Neural progenitor cell (in vitro differentiated cells): Measurements from ENCODE around the gene GRIK3. TPM values are rescaled to one million over a fixed set of nuclear protein-coding genes. Genes with fewer than 3 reads are reported as not detected.
A peak's percentile ranks its signal among the peaks of the same experiment; 100 is the strongest.

Source experiments
- DNase-seq: peaks from one replicate; pipeline ENCODE4 v3.0.0-alpha.2; 2016; ENCODE audit warnings: low spot score
- H2AFZ ChIP-seq: fragments of 200-600 bp; sonication (generic); replicated peaks from 2 replicates; pipeline ENCODE4 v1.6.1; 2016; ENCODE audit warnings: antibody characterized with exemption
- H3F3A ChIP-seq: fragments of 200-600 bp; sonication (generic); 2 replicates; pipeline ENCODE4 v1.6.1; 2016; ENCODE audit warnings: antibody characterized with exemption, low read depth
- H3K27ac ChIP-seq: fragments of 200-600 bp; sonication (generic); 2 replicates; pipeline ENCODE4 v1.5.1; 2016; ENCODE audit warnings: mild to moderate bottlenecking
- H3K27me3 ChIP-seq: fragments of 200-600 bp; sonication (generic); 2 replicates; pipeline ENCODE4 v1.6.1; 2016; ENCODE audit warnings: mild to moderate bottlenecking, moderate library complexity
- H3K36me3 ChIP-seq: fragments of 200-600 bp; sonication (generic); 2 replicates; pipeline ENCODE4 v1.5.1; 2016
- H3K4me1 ChIP-seq: fragments of 200-600 bp; sonication (generic); 2 replicates; pipeline ENCODE4 v1.6.1; 2016; ENCODE audit warnings: mixed run types
- H3K4me2 ChIP-seq: fragments of 200-600 bp; sonication (generic); 2 replicates; pipeline ENCODE4 v1.6.1; 2016
- H3K4me3 ChIP-seq: fragments of 200-600 bp; sonication (generic); 2 replicates; pipeline ENCODE4 v1.5.1; 2016
- H3K79me2 ChIP-seq: fragments of 200-600 bp; sonication (generic); 2 replicates; pipeline ENCODE4 v1.6.1; 2016; ENCODE audit warnings: low read depth
- H3K9ac ChIP-seq: fragments of 200-600 bp; sonication (generic); 2 replicates; pipeline ENCODE4 v1.6.1; 2016
- H3K9me3 ChIP-seq: fragments of 200-600 bp; sonication (generic); 2 replicates; pipeline ENCODE4 v1.5.1; 2016; ENCODE audit warnings: low read depth
- H4K20me1 ChIP-seq: fragments of 200-600 bp; sonication (generic); 2 replicates; pipeline ENCODE4 v1.6.1; 2016; ENCODE audit warnings: low read depth
- H3K27ac Mint-ChIP-seq: 3 replicates; pipeline ENCODE4 v1.8.0; 2021; ENCODE audit warnings: mixed read lengths
- H3K27me3 Mint-ChIP-seq: 2 replicates; pipeline ENCODE4 v1.8.0; 2022; ENCODE audit warnings: low read depth, mild to moderate bottlenecking, inconsistent platforms, moderate library complexity, mixed read lengths; ENCODE audit not compliant: insufficient read depth
- H3K36me3 Mint-ChIP-seq: 3 replicates; pipeline ENCODE4 v1.8.0; 2021; ENCODE audit warnings: mixed read lengths
- H3K4me1 Mint-ChIP-seq: 3 replicates; pipeline ENCODE4 v1.8.0; 2021; ENCODE audit warnings: mixed read lengths
- H3K4me3 Mint-ChIP-seq: 3 replicates; pipeline ENCODE4 v1.8.0; 2021; ENCODE audit warnings: mild to moderate bottlenecking, moderate library complexity, mixed read lengths
- H3K9me3 Mint-ChIP-seq: 3 replicates; pipeline ENCODE4 v1.8.0; 2020; ENCODE audit warnings: mixed read lengths
- EZH2 ChIP-seq: fragments of 200-600 bp; sonication (generic); IDR thresholded peaks from 2 replicates; pipeline ENCODE4 v1.6.1; 2017; ENCODE audit warnings: antibody characterized with exemption, mild to moderate bottlenecking, moderate library complexity
- EZH2phosphoT487 ChIP-seq: fragments of 200-600 bp; sonication (generic); IDR thresholded peaks from 2 replicates; pipeline ENCODE4 v1.6.1; 2017; ENCODE audit warnings: antibody characterized with exemption
- total RNA-seq: library from RNA; depleted of rRNA; stranded (reverse); fragments of >200 nt; gene quantifications from 2 replicates; pipeline ENCODE4 v1.2.3, GENCODE V29; 2015; ENCODE audit warnings: low replicate concordance
- TF ChIP-seq, protein P1 (sequence below): fragments of 200-600 bp; sonication (generic); IDR thresholded peaks from 2 replicates; pipeline ENCODE4 v1.5.1; 2017; ENCODE audit warnings: antibody characterized with exemption, mild to moderate bottlenecking

The GRIK3 gene
- total RNA-seq, 1 donor from 2014 or later, result 1.7 TPM

DNA sequence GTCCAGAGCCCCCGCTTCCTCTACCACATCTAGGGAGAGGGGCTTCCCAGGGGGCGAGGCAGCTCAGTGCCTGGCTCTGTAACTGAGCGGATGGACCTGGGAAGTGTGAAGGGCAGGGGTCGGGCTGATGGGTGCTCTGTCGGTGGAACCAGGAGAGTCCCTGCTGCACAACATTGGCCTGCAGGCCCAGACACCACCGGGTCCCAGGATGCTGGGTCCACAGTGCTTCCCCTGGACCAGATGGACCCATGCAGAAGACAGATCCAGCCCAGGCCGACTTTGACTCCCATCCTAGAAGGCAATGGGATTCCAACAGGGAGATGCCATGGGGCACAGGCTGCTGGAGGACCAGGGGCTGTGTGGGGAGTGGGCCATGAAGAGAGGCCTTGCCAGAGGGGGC is 212.9 kb downstream of the GRIK3 start:
- Mint-ChIP-seq H3K9me3 (no peaks in the 10 kb centered on the region), H3K36me3 (peaks cover 1% of the 10 kb centered on the region)
- H3K27ac ChIP-seq, result no peak overlapping the region

DNA sequence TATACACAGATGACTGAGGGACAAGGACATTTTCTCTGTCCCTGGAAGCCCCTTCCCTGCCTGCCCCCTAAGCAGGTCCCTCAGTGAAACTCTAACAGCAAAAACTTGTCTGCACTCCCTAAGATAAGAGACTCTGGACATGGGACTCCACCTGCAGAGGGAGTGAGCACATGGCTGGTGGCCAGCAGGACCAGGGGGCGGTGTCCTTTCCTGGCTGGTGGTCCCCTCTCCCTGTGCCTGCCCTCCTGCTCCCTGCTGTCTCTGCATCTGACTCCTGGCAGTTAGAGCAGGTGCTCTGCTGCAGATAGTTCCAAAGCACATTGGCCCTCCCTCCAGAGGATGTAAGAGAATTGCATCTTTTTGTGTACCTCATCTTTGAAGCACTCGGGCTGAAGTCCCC is 215.5 kb downstream of the GRIK3 start:
- TF ChIP-seq EZH2, result no peak
- no peak for TF ChIP-seq EZH2phosphoT487
- TF ChIP-seq, protein P1, sequence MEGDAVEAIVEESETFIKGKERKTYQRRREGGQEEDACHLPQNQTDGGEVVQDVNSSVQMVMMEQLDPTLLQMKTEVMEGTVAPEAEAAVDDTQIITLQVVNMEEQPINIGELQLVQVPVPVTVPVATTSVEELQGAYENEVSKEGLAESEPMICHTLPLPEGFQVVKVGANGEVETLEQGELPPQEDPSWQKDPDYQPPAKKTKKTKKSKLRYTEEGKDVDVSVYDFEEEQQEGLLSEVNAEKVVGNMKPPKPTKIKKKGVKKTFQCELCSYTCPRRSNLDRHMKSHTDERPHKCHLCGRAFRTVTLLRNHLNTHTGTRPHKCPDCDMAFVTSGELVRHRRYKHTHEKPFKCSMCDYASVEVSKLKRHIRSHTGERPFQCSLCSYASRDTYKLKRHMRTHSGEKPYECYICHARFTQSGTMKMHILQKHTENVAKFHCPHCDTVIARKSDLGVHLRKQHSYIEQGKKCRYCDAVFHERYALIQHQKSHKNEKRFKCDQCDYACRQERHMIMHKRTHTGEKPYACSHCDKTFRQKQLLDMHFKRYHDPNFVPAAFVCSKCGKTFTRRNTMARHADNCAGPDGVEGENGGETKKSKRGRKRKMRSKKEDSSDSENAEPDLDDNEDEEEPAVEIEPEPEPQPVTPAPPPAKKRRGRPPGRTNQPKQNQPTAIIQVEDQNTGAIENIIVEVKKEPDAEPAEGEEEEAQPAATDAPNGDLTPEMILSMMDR, result no peak
- Mint-ChIP-seq H3K9me3 (no peaks in the 10 kb centered on the region), H3K4me3 (no peak overlapping the region), H3K36me3 (peaks cover 1% of the 10 kb centered on the region), H3K4me1 (peaks cover 19% of the 10 kb centered on the region), H3K27ac (no peak overlapping the region), H3K27me3 (peaks cover 6% of the 10 kb centered on the region)
- Histone ChIP-seq H4K20me1 (no peaks in the 10 kb centered on the region), H3K79me2 (no peaks in the 10 kb centered on the region), H3K4me1 (peaks cover 3% of the 10 kb centered on the region), H3K4me3 (no peak overlapping the region), H3K9ac (no peak overlapping the region), H3K27ac (no peak overlapping the region), H3K27me3 (no peaks in the 10 kb centered on the region), H3K36me3 (no peaks in the 10 kb centered on the region), H3K4me2 (no peak overlapping the region), H3F3A (peaks cover 3% of the 10 kb centered on the region), H3K9me3 (no peaks in the 10 kb centered on the region), H2AFZ (no peak overlapping the region)
- DNase-seq, result no peak

More for the DNA sequence above, 212.9 kb downstream of the GRIK3 start:
- DNase-seq, result no peak
- no peak overlapping the region for H3K4me2 ChIP-seq
- no peak overlapping the region for H2AFZ ChIP-seq
- TF ChIP-seq, protein P1, result no peak
- TF ChIP-seq EZH2 (no peak), EZH2phosphoT487 (no peak)
- H3K4me1 ChIP-seq, result peaks cover 15% of the 10 kb centered on the region
- H3K79me2 ChIP-seq, result no peaks in the 10 kb centered on the region
- no peak overlapping the region for H3K9ac ChIP-seq
- no peaks in the 10 kb centered on the region for H3K9me3 ChIP-seq
- peaks cover 16% of the 10 kb centered on the region for H3F3A ChIP-seq
- Mint-ChIP-seq H3K4me1 (peaks cover 30% of the 10 kb centered on the region), H3K27me3 (peaks cover 4% of the 10 kb centered on the region), H3K4me3 (no peak overlapping the region), H3K27ac (no peak overlapping the region)
- no peak overlapping the region for H3K4me3 ChIP-seq
- no peaks in the 10 kb centered on the region for H3K27me3 ChIP-seq
- no peaks in the 10 kb centered on the region for H3K36me3 ChIP-seq
- H4K20me1 ChIP-seq, result no peaks in the 10 kb centered on the region

DNA sequence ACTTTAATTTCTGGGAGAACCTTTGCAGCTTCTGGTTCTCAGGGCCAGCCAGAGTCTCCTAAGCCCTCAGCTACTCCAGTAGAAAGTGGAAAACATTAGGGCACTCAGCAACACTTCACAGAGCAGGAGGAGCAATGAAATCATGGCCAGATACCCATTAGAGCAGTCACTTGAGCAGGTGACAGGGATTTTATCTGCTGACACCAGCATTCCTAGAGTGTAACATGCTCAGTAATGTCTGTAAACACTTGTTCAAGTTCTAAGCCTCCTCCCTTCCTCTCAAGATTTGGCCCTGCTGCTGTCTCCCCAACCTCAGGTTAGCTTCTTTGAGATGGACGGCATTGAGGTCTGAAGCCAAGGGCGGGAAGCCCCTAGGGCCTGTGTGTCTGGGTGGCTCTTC is 218.0 kb downstream of the GRIK3 start:
- no peaks in the 10 kb centered on the region for H3F3A ChIP-seq
- TF ChIP-seq EZH2 (no peak), EZH2phosphoT487 (no peak)
- TF ChIP-seq, protein P1, result no peak
- H3K4me3 Mint-ChIP-seq, result no peak overlapping the region
- no peaks in the 10 kb centered on the region for H3K27me3 ChIP-seq
- peaks cover 5% of the 10 kb centered on the region for H3K27me3 Mint-ChIP-seq
- no peaks in the 10 kb centered on the region for H3K4me1 ChIP-seq
- no peak overlapping the region for H3K27ac ChIP-seq
- no peak overlapping the region for H3K4me3 ChIP-seq
- H3K27ac Mint-ChIP-seq, result peak overlapping the region; percentile 21
- H3K4me2 ChIP-seq, result no peak overlapping the region
- no peaks in the 10 kb centered on the region for H3K79me2 ChIP-seq
- H3K9ac ChIP-seq, result no peak overlapping the region
- H3K36me3 Mint-ChIP-seq, result no peaks in the 10 kb centered on the region
- H3K9me3 ChIP-seq, result no peaks in the 10 kb centered on the region
- H4K20me1 ChIP-seq, result no peaks in the 10 kb centered on the region
- no peak overlapping the region for H2AFZ ChIP-seq
- no peaks in the 10 kb centered on the region for H3K9me3 Mint-ChIP-seq
- no peaks in the 10 kb centered on the region for H3K36me3 ChIP-seq
- no peak for DNase-seq
- H3K4me1 Mint-ChIP-seq, result peaks cover 17% of the 10 kb centered on the region
